CD14-positive monocyte (primary cell): Measurements from ENCODE around the gene KCNJ8. TPM values are rescaled to one million over a fixed set of nuclear protein-coding genes. Genes with fewer than 3 reads are reported as not detected.

Source experiments
- DNase-seq, 3 donors: peaks; one replicate each; pipeline ENCODE4 v3.0.0-alpha.2; 2011 to 2022
- H2AFZ ChIP-seq: 2 replicates; pipeline ENCODE4 v1.6.0; 2012; ENCODE audit warnings: mild to moderate bottlenecking, low read depth, low read length, inconsistent platforms; ENCODE audit not compliant: insufficient read depth, poor library complexity, severe bottlenecking
- H3K27ac ChIP-seq, 2 donors: 1 replicate in 1 of 2; 2 replicates in 1 of 2; pipeline ENCODE4 v1.5.1; 2012 to 2013; ENCODE audit warnings: low read length in 2 of 2, control low read depth in 1 of 2, inconsistent platforms in 1 of 2, low read depth in 1 of 2, mild to moderate bottlenecking in 1 of 2
- H3K27me3 ChIP-seq, 2 donors: one replicate each; pipeline versions ENCODE4 v1.6.0 to v1.6.1; 2011 to 2013; ENCODE audit warnings: low read length in 2 of 2; ENCODE audit not compliant: control insufficient read depth in 2 of 2, insufficient read depth in 2 of 2
- H3K36me3 ChIP-seq, 2 donors: replicated peaks in 1 of 2; 1 replicate in 1 of 2; 2 replicates in 1 of 2; pipeline versions ENCODE4 v1.5.1 to v1.6.1; 2012 to 2013; ENCODE audit warnings: low read length in 2 of 2, control low read depth in 1 of 2, inconsistent platforms in 1 of 2, mild to moderate bottlenecking in 1 of 2; ENCODE audit not compliant: insufficient read depth in 2 of 2, control insufficient read depth in 1 of 2
- H3K4me1 ChIP-seq, 2 donors: 1 replicate in 1 of 2; 2 replicates in 1 of 2; pipeline versions ENCODE4 v1.5.1 to v1.6.1; 2012 to 2013; ENCODE audit warnings: low read length in 2 of 2, control low read depth in 1 of 2, inconsistent platforms in 1 of 2, mild to moderate bottlenecking in 1 of 2, moderate library complexity in 1 of 2; ENCODE audit not compliant: insufficient read depth in 2 of 2, control insufficient read depth in 1 of 2
- H3K4me2 ChIP-seq: replicated peaks from 2 replicates; pipeline ENCODE3; 2012; ENCODE audit warnings: low read length, moderate library complexity, mild to moderate bottlenecking; ENCODE audit not compliant: poor library complexity, severe bottlenecking; ENCODE audit errors: extremely low read depth
- H3K4me3 ChIP-seq, 3 experiments: fragments of 200-600 bp in 1 of 3; sonication (generic) in 1 of 3; replicated peaks in 1 of 3; 1 replicate in 2 of 3; 2 replicates in 1 of 3; pipeline ENCODE4 v1.5.1; 2011 to 2013; ENCODE audit warnings: low read length in 3 of 3, mild to moderate bottlenecking in 3 of 3, control low read depth in 2 of 3, low read depth in 2 of 3, inconsistent platforms in 1 of 3, moderate library complexity in 1 of 3
- H3K79me2 ChIP-seq: 2 replicates; pipeline ENCODE4 v1.6.0; 2012; ENCODE audit warnings: mild to moderate bottlenecking, control low read depth, inconsistent platforms, low read length, moderate library complexity; ENCODE audit not compliant: insufficient read depth
- H3K9ac ChIP-seq: 2 replicates; pipeline ENCODE4 v1.6.0; 2017; ENCODE audit warnings: low read length, mild to moderate bottlenecking; ENCODE audit not compliant: insufficient read depth, poor library complexity, severe bottlenecking
- H3K9me3 ChIP-seq, 2 donors: replicated peaks in 1 of 2; 1 replicate in 1 of 2; 2 replicates in 1 of 2; pipeline versions ENCODE4 v1.5.1 to v1.6.1; 2012 to 2013; ENCODE audit warnings: low read length in 2 of 2, control low read depth in 1 of 2; ENCODE audit not compliant: control insufficient read depth in 1 of 2, insufficient read depth in 1 of 2
- H4K20me1 ChIP-seq: 2 replicates; pipeline ENCODE4 v1.6.0; 2012; ENCODE audit warnings: mild to moderate bottlenecking, low read length, control low read depth, moderate library complexity; ENCODE audit not compliant: insufficient read depth
- H3K27ac Mint-ChIP-seq, 7 donors: one replicate each; pipeline ENCODE4 v1.8.0; 2020; ENCODE audit warnings: mild to moderate bottlenecking in 7 of 7, mixed read lengths in 7 of 7, moderate library complexity in 6 of 7, inconsistent platforms in 2 of 7
- H3K27me3 Mint-ChIP-seq, 3 donors: one replicate each; pipeline ENCODE4 v1.8.0; 2021 to 2022; ENCODE audit warnings: low read depth in 3 of 3, mild to moderate bottlenecking in 3 of 3, mixed read lengths in 3 of 3, moderate library complexity in 3 of 3, inconsistent platforms in 1 of 3
- H3K36me3 Mint-ChIP-seq, 2 donors: one replicate each; pipeline ENCODE4 v1.8.0; 2020; ENCODE audit warnings: mixed read lengths in 2 of 2, inconsistent platforms in 1 of 2, mild to moderate bottlenecking in 1 of 2
- H3K4me1 Mint-ChIP-seq: one replicate; pipeline ENCODE4 v1.8.0; 2020; ENCODE audit warnings: mild to moderate bottlenecking, mixed read lengths
- H3K4me3 Mint-ChIP-seq, 2 donors: one replicate each; pipeline ENCODE4 v1.8.0; 2020; ENCODE audit warnings: mild to moderate bottlenecking in 2 of 2, mixed read lengths in 2 of 2, moderate library complexity in 1 of 2
- H3K9me3 Mint-ChIP-seq, 7 donors: one replicate each; pipeline ENCODE4 v1.8.0; 2020 to 2022; ENCODE audit warnings: mixed read lengths in 7 of 7, mild to moderate bottlenecking in 6 of 7, moderate library complexity in 6 of 7, inconsistent platforms in 2 of 7
- CTCF ChIP-seq: fragments of 200-600 bp; IDR thresholded peaks from one replicate; pipeline ENCODE4 v1.8.0; 2022; ENCODE audit warnings: antibody characterized with exemption, mild to moderate bottlenecking
- whole genome bisulfite sequencing: methylation state at CpG from one replicate; pipeline ENCODE4 v1.1.5; 2013; ENCODE audit warnings: missing lambda C conversion rate; ENCODE audit not compliant: insufficient coverage; 5-methylcytosine and 5-hydroxymethylcytosine counted together
- intact Hi-C, 2 donors: fragments of 100-400 bp; cut with micrococcal nuclease; formaldehyde crosslinking; loops; one replicate each; pipeline versions ENCODE4 v1.15.0 to v1.15.1; 2023
- polyA plus RNA-seq, 3 donors: library from polyadenylated mRNA; depleted of rRNA in 1 of 3; unstranded in 2 of 3; stranded (reverse) in 1 of 3; fragments of 300-500 nt in 2 of 3; fragments of >200 nt in 1 of 3; fragmentation: Illumina TruSeq in 2 of 3; gene quantifications; 1 replicate in 2 of 3; 2 replicates in 1 of 3; pipeline ENCODE4 v1.2.3, GENCODE V29; 2012 to 2021

The KCNJ8 gene
- polyA plus RNA-seq, 3 donors: not detected

DNA sequence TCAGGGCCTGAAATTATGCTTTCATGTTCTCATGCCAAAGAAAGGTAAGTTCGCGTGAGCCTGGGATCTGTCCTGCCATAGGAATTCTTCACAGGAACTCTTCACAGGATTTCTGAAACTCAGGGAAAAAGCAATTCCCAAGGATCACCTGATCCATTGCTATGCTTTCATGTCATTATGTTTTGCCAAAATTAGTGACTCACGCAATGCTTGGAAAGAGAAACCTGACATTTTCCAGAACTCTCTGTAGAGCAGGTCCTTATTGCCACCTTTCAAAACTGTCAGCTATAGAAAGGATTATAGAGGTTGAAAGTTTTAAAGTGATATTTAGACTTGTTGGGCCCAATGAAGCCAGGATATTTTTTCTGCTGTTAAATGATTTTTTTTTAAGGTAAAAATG, 6.3 kb upstream of the KCNJ8 start:
- Mint-ChIP-seq H3K36me3 (no peaks in the 10 kb centered on the region), H3K4me3 (no peak overlapping the region), H3K9me3 (peaks cover 0 to 4% (median 0%) of the 10 kb centered on the region in 7 donors), H3K27ac (no peak overlapping the region), H3K27me3 (peaks cover 8 to 18% (median 13%) of the 10 kb centered on the region in 3 donors), H3K4me1 (no peaks in the 10 kb centered on the region)
- Histone ChIP-seq H4K20me1 (no peaks in the 10 kb centered on the region), H3K4me2 (no peak overlapping the region), H3K4me3 (no peak overlapping the region), H3K9me3 (no peaks in the 10 kb centered on the region), H3K4me1 (no peaks in the 10 kb centered on the region), H3K27me3 (peaks cover 10 to 11% of the 10 kb centered on the region in 2 donors), H3K27ac (no peak overlapping the region), H3K9ac (no peak overlapping the region), H2AFZ (no peak overlapping the region), H3K79me2 (no peaks in the 10 kb centered on the region), H3K36me3 (no peaks in the 10 kb centered on the region)
- no peak for DNase-seq
- intact Hi-C loops: no loop called here
- WGBS: 100% methylated on average over 1 of the region's 3 CpGs
- no peak for TF ChIP-seq CTCF

DNA sequence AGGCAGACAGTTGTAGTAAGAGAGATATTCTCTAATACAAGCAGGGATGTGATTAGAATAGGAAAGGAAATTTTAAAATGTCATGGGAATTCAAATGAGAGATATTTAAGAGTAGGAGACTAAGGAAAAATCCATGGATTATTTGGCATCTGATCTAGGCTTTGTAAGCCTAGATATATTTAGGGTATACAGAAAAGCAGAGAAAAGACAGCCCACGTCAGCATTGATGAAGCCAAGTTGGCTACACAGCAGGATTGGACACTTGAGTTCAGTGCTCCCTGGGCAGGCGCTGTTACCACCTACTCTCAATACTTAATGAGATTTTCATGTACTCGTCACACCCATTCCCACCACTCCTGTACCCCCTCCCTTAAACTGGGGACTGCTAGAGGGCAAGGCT, 1.7 kb upstream of the KCNJ8 start:
- Histone ChIP-seq H3K9ac (no peak overlapping the region), H4K20me1 (no peaks in the 10 kb centered on the region), H3K27ac (no peak overlapping the region), H3K4me3 (no peak overlapping the region), H3K36me3 (no peaks in the 10 kb centered on the region), H3K27me3 (peaks cover 47 to 52% of the 10 kb centered on the region in 2 donors), H3K4me2 (no peak overlapping the region), H2AFZ (no peak overlapping the region), H3K4me1 (no peaks in the 10 kb centered on the region), H3K9me3 (no peaks in the 10 kb centered on the region), H3K79me2 (no peaks in the 10 kb centered on the region)
- Mint-ChIP-seq H3K4me1 (peaks cover 2% of the 10 kb centered on the region), H3K4me3 (peak overlapping the region in 1 of 2 donors; percentile 44), H3K27ac (no peak overlapping the region), H3K36me3 (no peaks in the 10 kb centered on the region), H3K9me3 (peaks cover 0 to 5% (median 2%) of the 10 kb centered on the region in 7 donors), H3K27me3 (peaks cover 44 to 55% (median 49%) of the 10 kb centered on the region in 3 donors)
- intact Hi-C loops: no loop called here
- TF ChIP-seq CTCF: no peak
- DNase-seq: no peak
- no CpG with 5 or more reads among the region's 3 CpGs for WGBS
